HepG2 (cell line): Measurements from ENCODE around the gene AK3. TPM values are rescaled to one million over a fixed set of nuclear protein-coding genes. Genes with fewer than 3 reads are reported as not detected.

Experiments
- FOXJ3 ChIP-seq: sonication (generic); formaldehyde crosslinking; IDR thresholded peaks from 2 replicates; pipeline ENCODE4 v1.4.0; 2020; ENCODE audit warnings: missing genetic modification reagents, mild to moderate bottlenecking, borderline replicate concordance
- HNRNPK ChIP-seq: fragments of 200-400 bp; formaldehyde crosslinking; IDR thresholded peaks from 2 replicates; pipeline ENCODE4 v1.6.1; 2018; ENCODE audit warnings: low read length, low read depth, moderate library complexity, mild to moderate bottlenecking; ENCODE audit not compliant: poor library complexity, severe bottlenecking
- IKZF4 ChIP-seq: sonication (generic); formaldehyde crosslinking; IDR thresholded peaks from 2 replicates; pipeline ENCODE4 v1.5.1; 2020; ENCODE audit warnings: borderline replicate concordance, mild to moderate bottlenecking, low read depth, missing genetic modification reagents; ENCODE audit errors: not compliant biosample characterization
- IRF2 ChIP-seq: IDR thresholded peaks from 2 replicates; pipeline ENCODE4 v1.6.1; 2018; ENCODE audit warnings: missing genetic modification reagents, missing compliant biosample characterization
- MIXL1 ChIP-seq: IDR thresholded peaks from 2 replicates; pipeline ENCODE4 v1.6.1; 2016
- RARA ChIP-seq: IDR thresholded peaks from 2 replicates; pipeline ENCODE4 v1.6.1; 2016; ENCODE audit warnings: missing genetic modification reagents, missing compliant biosample characterization
- RXRB ChIP-seq: IDR thresholded peaks from 2 replicates; pipeline ENCODE4 v1.6.1; 2016; ENCODE audit warnings: borderline replicate concordance, missing genetic modification reagents, missing compliant biosample characterization
- SOX5 ChIP-seq: IDR thresholded peaks from 2 replicates; pipeline ENCODE4 v1.6.1; 2016; ENCODE audit warnings: borderline replicate concordance
- STAG1 ChIP-seq: sonication (generic); formaldehyde crosslinking; IDR thresholded peaks from 2 replicates; pipeline ENCODE4 v1.4.0; 2020; ENCODE audit warnings: missing genetic modification reagents
- ZNF292 ChIP-seq: sonication (generic); formaldehyde crosslinking; IDR thresholded peaks from 2 replicates; pipeline ENCODE4 v1.8.1; 2022; ENCODE audit warnings: mild to moderate bottlenecking, low read depth, missing genetic modification reagents, borderline replicate concordance
- ZNF326 ChIP-seq: sonication (generic); formaldehyde crosslinking; IDR thresholded peaks from 2 replicates; pipeline ENCODE4 v1.4.0; 2020; ENCODE audit warnings: missing genetic modification reagents, borderline replicate concordance
- ZNF589 ChIP-seq: sonication (generic); formaldehyde crosslinking; conservative IDR thresholded peaks from 2 replicates; pipeline ENCODE4 v1.8.0; 2022; ENCODE audit warnings: mild to moderate bottlenecking, moderate library complexity, missing genetic modification reagents
- ZNF605 ChIP-seq: sonication (generic); formaldehyde crosslinking; IDR thresholded peaks from 2 replicates; pipeline ENCODE4 v1.8.0; 2022; ENCODE audit warnings: mild to moderate bottlenecking, missing genetic modification reagents
- ZNF629 ChIP-seq: sonication (generic); formaldehyde crosslinking; conservative IDR thresholded peaks from 2 replicates; pipeline ENCODE4 v1.5.0; 2020; ENCODE audit warnings: missing genetic modification reagents
- polyA plus RNA-seq, 8 experiments: library from polyadenylated mRNA; depleted of rRNA in 3 of 8; stranded (reverse) in 7 of 8; unstranded in 1 of 8; fragments of >200 nt; fragmentation: Illumina TruSeq in 4 of 8; extraction: Trizol in 4 of 8; gene quantifications; 2 replicates each; pipeline versions ENCODE4 v1.2.1 to v1.2.3, GENCODE V29; 2011 to 2016; ENCODE audit warnings: low read depth in 4 of 8, missing spikeins in 1 of 8, mixed read lengths in 1 of 8; ENCODE audit not compliant: insufficient read depth in 1 of 8
- total RNA-seq, 5 experiments: library from RNA; depleted of rRNA; stranded (reverse); fragments of >200 nt; fragmentation: Illumina TruSeq; extraction: Trizol; gene quantifications; 2 replicates each; pipeline ENCODE4 v1.2.3, GENCODE V29; 2016; ENCODE audit warnings: low read depth in 1 of 5
- TF ChIP-seq, protein P1 (sequence below): sonication (generic); formaldehyde crosslinking; IDR thresholded peaks from 2 replicates; pipeline ENCODE4 v1.5.0; 2020; ENCODE audit warnings: mild to moderate bottlenecking, missing genetic modification reagents, borderline replicate concordance
- TF ChIP-seq, protein P2 (sequence below): sonication (generic); formaldehyde crosslinking; IDR thresholded peaks from 2 replicates; pipeline ENCODE4 v1.4.0; 2020; ENCODE audit warnings: low read depth, missing genetic modification reagents

Gene AK3
- total and polyA plus RNA-seq, 2 of the 13 experiments (the other 11 are each of a cell fraction or from before 2014, with no cell fraction given) = 76.8 to 109 TPM

DNA sequence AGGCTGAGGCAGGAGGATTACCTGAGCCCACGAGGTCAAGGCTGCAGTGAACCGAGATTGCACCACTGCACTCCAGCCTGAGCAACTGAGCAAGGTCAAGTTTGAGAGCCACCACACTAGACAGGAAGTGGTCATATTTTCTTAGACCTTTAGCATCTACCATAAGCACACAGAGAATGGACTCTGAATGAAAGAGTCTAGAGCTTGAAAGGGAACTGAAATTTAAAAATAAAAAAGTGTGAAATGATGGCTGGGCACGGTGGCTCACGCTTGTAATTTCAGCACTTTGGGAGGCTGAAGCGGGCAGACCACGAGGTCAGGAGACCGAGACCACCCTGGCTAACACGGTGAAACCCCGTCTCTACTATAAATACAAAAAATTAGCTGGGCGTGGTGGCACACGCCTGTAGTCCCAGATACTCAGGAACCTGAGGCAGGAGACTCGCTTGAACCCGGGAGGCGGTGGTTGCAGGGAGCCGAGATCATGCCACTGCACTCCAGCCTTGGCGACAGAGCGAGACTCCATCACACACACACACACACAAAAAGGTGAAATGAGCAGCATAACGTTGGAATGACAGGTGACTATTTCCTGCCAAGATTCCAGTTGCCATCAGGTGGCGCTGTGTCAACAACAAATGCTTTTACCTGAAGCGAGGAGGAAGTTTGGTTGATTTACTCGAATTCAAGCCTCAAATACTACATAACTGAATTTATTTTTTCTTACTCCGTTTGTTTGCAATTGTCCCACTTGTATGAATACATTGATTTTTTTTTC, 21.3 kb upstream of the AK3 start (continued):
- TF ChIP-seq ZNF629 = no peak
- no peak for TF ChIP-seq IKZF4 (CRISPR knock-in tag)
- TF ChIP-seq STAG1 = peak; percentile 96
- peak; percentile 92 for TF ChIP-seq RARA (CRISPR knock-in tag)
- TF ChIP-seq ZNF326 (CRISPR knock-in tag) = no peak
- 0 out of 2 replicates have a peak, but pooled peaks have one; percentile 16 for TF ChIP-seq ZNF605
- peak; percentile 55 for TF ChIP-seq RXRB
- TF ChIP-seq, protein P1, sequence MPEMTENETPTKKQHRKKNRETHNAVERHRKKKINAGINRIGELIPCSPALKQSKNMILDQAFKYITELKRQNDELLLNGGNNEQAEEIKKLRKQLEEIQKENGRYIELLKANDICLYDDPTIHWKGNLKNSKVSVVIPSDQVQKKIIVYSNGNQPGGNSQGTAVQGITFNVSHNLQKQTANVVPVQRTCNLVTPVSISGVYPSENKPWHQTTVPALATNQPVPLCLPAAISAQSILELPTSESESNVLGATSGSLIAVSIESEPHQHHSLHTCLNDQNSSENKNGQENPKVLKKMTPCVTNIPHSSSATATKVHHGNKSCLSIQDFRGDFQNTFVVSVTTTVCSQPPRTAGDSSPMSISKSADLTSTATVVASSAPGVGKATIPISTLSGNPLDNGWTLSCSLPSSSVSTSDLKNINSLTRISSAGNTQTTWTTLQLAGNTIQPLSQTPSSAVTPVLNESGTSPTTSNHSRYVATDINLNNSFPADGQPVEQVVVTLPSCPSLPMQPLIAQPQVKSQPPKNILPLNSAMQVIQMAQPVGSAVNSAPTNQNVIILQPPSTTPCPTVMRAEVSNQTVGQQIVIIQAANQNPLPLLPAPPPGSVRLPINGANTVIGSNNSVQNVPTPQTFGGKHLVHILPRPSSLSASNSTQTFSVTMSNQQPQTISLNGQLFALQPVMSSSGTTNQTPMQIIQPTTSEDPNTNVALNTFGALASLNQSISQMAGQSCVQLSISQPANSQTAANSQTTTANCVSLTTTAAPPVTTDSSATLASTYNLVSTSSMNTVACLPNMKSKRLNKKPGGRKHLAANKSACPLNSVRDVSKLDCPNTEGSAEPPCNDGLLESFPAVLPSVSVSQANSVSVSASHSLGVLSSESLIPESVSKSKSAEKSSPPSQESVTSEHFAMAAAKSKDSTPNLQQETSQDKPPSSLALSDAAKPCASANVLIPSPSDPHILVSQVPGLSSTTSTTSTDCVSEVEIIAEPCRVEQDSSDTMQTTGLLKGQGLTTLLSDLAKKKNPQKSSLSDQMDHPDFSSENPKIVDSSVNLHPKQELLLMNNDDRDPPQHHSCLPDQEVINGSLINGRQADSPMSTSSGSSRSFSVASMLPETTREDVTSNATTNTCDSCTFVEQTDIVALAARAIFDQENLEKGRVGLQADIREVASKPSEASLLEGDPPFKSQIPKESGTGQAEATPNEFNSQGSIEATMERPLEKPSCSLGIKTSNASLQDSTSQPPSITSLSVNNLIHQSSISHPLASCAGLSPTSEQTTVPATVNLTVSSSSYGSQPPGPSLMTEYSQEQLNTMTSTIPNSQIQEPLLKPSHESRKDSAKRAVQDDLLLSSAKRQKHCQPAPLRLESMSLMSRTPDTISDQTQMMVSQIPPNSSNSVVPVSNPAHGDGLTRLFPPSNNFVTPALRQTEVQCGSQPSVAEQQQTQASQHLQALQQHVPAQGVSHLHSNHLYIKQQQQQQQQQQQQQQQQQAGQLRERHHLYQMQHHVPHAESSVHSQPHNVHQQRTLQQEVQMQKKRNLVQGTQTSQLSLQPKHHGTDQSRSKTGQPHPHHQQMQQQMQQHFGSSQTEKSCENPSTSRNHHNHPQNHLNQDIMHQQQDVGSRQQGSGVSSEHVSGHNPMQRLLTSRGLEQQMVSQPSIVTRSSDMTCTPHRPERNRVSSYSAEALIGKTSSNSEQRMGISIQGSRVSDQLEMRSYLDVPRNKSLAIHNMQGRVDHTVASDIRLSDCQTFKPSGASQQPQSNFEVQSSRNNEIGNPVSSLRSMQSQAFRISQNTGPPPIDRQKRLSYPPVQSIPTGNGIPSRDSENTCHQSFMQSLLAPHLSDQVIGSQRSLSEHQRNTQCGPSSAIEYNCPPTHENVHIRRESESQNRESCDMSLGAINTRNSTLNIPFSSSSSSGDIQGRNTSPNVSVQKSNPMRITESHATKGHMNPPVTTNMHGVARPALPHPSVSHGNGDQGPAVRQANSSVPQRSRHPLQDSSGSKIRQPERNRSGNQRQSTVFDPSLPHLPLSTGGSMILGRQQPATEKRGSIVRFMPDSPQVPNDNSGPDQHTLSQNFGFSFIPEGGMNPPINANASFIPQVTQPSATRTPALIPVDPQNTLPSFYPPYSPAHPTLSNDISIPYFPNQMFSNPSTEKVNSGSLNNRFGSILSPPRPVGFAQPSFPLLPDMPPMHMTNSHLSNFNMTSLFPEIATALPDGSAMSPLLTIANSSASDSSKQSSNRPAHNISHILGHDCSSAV (CRISPR knock-in tag) = no peak
- TF ChIP-seq ZNF589 = no peak
- TF ChIP-seq ZNF292 (CRISPR knock-in tag) = peak; percentile 24; the same call in 1 of the 2 replicates
- 0 out of 2 replicates have a peak, but pooled peaks have one; percentile 20 for TF ChIP-seq FOXJ3
- TF ChIP-seq, protein P2, sequence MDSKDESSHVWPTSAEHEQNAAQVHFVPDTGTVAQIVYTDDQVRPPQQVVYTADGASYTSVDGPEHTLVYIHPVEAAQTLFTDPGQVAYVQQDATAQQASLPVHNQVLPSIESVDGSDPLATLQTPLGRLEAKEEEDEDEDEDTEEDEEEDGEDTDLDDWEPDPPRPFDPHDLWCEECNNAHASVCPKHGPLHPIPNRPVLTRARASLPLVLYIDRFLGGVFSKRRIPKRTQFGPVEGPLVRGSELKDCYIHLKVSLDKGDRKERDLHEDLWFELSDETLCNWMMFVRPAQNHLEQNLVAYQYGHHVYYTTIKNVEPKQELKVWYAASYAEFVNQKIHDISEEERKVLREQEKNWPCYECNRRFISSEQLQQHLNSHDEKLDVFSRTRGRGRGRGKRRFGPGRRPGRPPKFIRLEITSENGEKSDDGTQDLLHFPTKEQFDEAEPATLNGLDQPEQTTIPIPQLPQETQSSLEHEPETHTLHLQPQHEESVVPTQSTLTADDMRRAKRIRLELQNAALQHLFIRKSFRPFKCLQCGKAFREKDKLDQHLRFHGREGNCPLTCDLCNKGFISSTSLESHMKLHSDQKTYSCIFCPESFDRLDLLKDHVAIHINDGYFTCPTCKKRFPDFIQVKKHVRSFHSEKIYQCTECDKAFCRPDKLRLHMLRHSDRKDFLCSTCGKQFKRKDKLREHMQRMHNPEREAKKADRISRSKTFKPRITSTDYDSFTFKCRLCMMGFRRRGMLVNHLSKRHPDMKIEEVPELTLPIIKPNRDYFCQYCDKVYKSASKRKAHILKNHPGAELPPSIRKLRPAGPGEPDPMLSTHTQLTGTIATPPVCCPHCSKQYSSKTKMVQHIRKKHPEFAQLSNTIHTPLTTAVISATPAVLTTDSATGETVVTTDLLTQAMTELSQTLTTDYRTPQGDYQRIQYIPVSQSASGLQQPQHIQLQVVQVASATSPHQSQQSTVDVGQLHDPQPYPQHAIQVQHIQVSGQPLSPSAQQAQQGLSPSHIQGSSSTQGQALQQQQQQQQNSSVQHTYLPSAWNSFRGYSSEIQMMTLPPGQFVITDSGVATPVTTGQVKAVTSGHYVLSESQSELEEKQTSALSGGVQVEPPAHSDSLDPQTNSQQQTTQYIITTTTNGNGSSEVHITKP = no peak
- no peak for TF ChIP-seq SOX5 (CRISPR knock-in tag)
- no peak for TF ChIP-seq HNRNPK
- TF ChIP-seq IRF2 (CRISPR knock-in tag) = 0 out of 2 replicates have a peak, but pooled peaks have one; percentile 45
- peak; percentile 73; the same call in 1 of the 2 replicates for TF ChIP-seq MIXL1
